H1 (cell line): ENCODE measurements around the gene CD59. TPM values are rescaled to one million over a fixed set of nuclear protein-coding genes. Genes with fewer than 3 reads are reported as not detected.

Experiments used
- MAX ChIP-seq: IDR thresholded peaks from 2 replicates; pipeline ENCODE4 v1.6.1; 2012; ENCODE audit warnings: inconsistent platforms
- NANOG ChIP-seq: IDR thresholded peaks from 2 replicates; pipeline ENCODE4 v1.6.1; 2011; ENCODE audit warnings: low read length, low read depth, mild to moderate bottlenecking, inconsistent platforms; ENCODE audit not compliant: insufficient read depth, poor library complexity, severe bottlenecking
- SIN3A ChIP-seq, 2 experiments: IDR thresholded peaks in 1 of 2; conservative IDR thresholded peaks in 1 of 2; 2 replicates each; pipeline ENCODE4 v1.6.1; 2011 to 2012; ENCODE audit warnings: low read length in 2 of 2, improper control_type of control experiment in 1 of 2, low read depth in 1 of 2, mild to moderate bottlenecking in 1 of 2
- TCF12 ChIP-seq: IDR thresholded peaks from 2 replicates; pipeline ENCODE4 v1.6.1; 2011; ENCODE audit warnings: low read depth, mild to moderate bottlenecking, low read length
- polyA plus RNA-seq, 7 experiments: library from polyadenylated mRNA; depleted of rRNA in 3 of 7; stranded (reverse) in 5 of 7; unstranded in 2 of 7; fragments of >200 nt in 5 of 7; fragments of 200-250 nt in 2 of 7; gene quantifications; 1 replicate in 5 of 7; 2 replicates in 1 of 7; 4 replicates in 1 of 7; pipeline versions ENCODE4 v1.2.1 to v1.2.3, GENCODE V29; 2011 to 2013; ENCODE audit warnings: missing spikeins in 2 of 7, mixed read lengths in 2 of 7
- total RNA-seq: library from RNA; stranded (reverse); fragmentation: NEBNext Ultra II Directional; extraction: Animal tissue kit (Norgen Biotek cat#: 25700); gene quantifications from 2 replicates; pipeline ENCODE4 v1.2.1, GENCODE V29; 2021

CD59 gene
- total and polyA plus RNA-seq, 2 of the 8 experiments (the other 6 are each of a cell fraction or from before 2014, with no cell fraction given): 63.1 to 90.3 TPM

DNA sequence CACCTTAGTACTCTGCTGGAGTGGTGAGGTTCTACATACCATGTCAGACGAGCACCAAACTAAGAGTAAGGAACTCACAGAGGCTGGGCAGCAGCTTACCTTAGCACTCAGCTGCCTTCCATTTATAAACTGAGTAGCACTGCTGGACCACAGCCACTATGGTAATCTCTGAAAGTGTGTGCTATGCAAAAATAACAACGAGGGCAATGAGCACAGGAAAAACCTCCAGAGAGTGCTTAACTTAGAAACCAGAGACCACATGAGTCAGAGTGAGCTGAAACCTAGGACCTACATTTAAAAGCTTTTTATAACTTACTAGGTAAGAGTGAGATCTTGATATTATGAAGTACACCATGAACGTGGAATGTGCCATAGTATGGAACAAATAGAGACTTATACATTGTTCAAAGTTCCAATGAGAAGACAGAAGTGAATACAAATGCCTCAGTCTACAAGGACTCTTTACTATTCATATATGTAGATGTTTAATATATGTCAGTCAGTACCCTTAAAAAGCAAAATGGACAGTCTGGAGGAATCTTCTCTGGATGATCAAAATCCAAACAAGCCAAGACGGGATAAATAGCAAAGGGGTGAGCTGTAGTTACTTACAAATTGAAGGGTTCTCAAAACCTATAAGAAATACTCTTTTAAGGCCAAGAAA is 17.2 kb upstream of the CD59 start (continued):
- TF ChIP-seq MAX (no peak), TCF12 (no peak), SIN3A (conservative IDR thresholded peaks at IDR 0.05 in 1 of 2, IDR thresholded peaks at IDR 0.05 in 1 of 2; ENCODE audit: low read depth in 1 of 2, low read length in 2 of 2) (no peak), NANOG (no peak)
